Heart right ventricle (tissue), 16 donors: ENCODE measurements around the gene FOXN3. TPM values are rescaled to one million over a fixed set of nuclear protein-coding genes. Genes with fewer than 3 reads are reported as not detected.

ENCODE experiments used
- ATAC-seq, 8 donors: fragments of 200-7000 bp; cut with Tn5 transposase; one replicate each; pipeline ENCODE4 v1.9.1; 2020; ENCODE audit warnings: mild to moderate bottlenecking in 8 of 8, moderate library complexity in 8 of 8, moderate number of reproducible peaks in 1 of 8
- DNase-seq, 2 donors: peaks; one replicate each; pipeline ENCODE4 v3.0.0-alpha.2; 2020
- H3K27ac ChIP-seq, 10 donors: fragments of 200-600 bp; sonication (generic) in 2 of 10; one replicate each; pipeline versions ENCODE4 v1.5.0 to v1.8.0; 2020 to 2022; ENCODE audit warnings: mild to moderate bottlenecking in 3 of 10
- H3K27me3 ChIP-seq, 7 donors: fragments of 200-600 bp; one replicate each; pipeline ENCODE4 v1.8.0; 2021 to 2022; ENCODE audit warnings: mild to moderate bottlenecking in 2 of 7
- H3K36me3 ChIP-seq, 9 donors: fragments of 200-600 bp; sonication (generic) in 1 of 9; one replicate each; pipeline versions ENCODE4 v1.5.0 to v1.8.0; 2020 to 2022; ENCODE audit warnings: mild to moderate bottlenecking in 2 of 9
- H3K4me1 ChIP-seq, 9 donors: fragments of 200-600 bp; sonication (generic) in 1 of 9; one replicate each; pipeline versions ENCODE4 v1.5.0 to v1.8.0; 2020 to 2022; ENCODE audit warnings: mild to moderate bottlenecking in 4 of 9
- H3K4me3 ChIP-seq, 10 donors: fragments of 200-600 bp; sonication (generic) in 2 of 10; one replicate each; pipeline versions ENCODE4 v1.5.0 to v1.8.0; 2020 to 2022; ENCODE audit warnings: mild to moderate bottlenecking in 7 of 10, moderate library complexity in 2 of 10
- H3K9me3 ChIP-seq, 11 donors: fragments of 200-600 bp in 10 of 11; sonication (generic) in 2 of 11; one replicate each; pipeline versions ENCODE4 v1.5.0 to v1.8.0; 2013 to 2022; ENCODE audit warnings: mild to moderate bottlenecking in 2 of 11, control low read depth in 1 of 11, moderate library complexity in 1 of 11
- WGBS, 2 donors: extraction: QIAGEN DNeasy Blood & Tissue Kit; methylation state at CpG; one replicate each; pipeline ENCODE4 v1.1.7; 2013; ENCODE audit warnings: inconsistent platforms in 1 of 2; 5-methylcytosine and 5-hydroxymethylcytosine counted together
- intact Hi-C, 10 donors: fragments of 100-400 bp; cut with DNase I; formaldehyde crosslinking; loops; one replicate each; pipeline versions ENCODE4 v1.11.1 to v1.14.2; 2022
- polyA plus RNA-seq, 2 donors: library from polyadenylated mRNA; stranded (reverse); fragments of 200-250 nt; gene quantifications; one replicate each; pipeline ENCODE4 v1.2.3, GENCODE V29; 2013
- total RNA-seq, 10 donors: library from RNA; stranded (reverse); fragmentation: NEBNext Ultra II Directional in 3 of 10; extraction: Animal tissue kit (Norgen Biotek cat#: 25700) in 3 of 10; gene quantifications; one replicate each; pipeline versions ENCODE4 v1.2.1 to v1.2.4, GENCODE V29; 2021 to 2023
- TF ChIP-seq, protein P1 (sequence below), 9 donors: fragments of 200-600 bp; sonication (generic) in 2 of 9; IDR thresholded peaks; one replicate each; pipeline versions ENCODE4 v1.5.0 to v1.8.0; 2021 to 2022; ENCODE audit warnings: antibody characterized with exemption in 9 of 9, mild to moderate bottlenecking in 5 of 9, moderate library complexity in 1 of 9
- donor health status: Arrhythmogenic right ventricular cardiomyopathy.
- donor health status: ischemic (EF 13 %, LVEDD 7.1; RV severe dilation, severe dysfunction).
- donor health status: healthy with polysubstance abuse.
- donor health status: DM: no; HTN: yes; CAD: no.
- donor health status: DM: no; HTN: no; CAD: no.
- donor health status: ischemic (EF 25% LVEDD 6.9; RV normal size, moderate dysfunction).
- donor health status: ischemic (EF 25% LVEDD 5.7; RV mildly dilated, moderate dysfunction).
- donor health status: healthy.
- donor health status: DM: yes; HTN: yes; CAD: no.
- donor health status: Ischemic cardiomyopathy.
- donor health status: ischemic (EF 35%, LVEDD 5.7; RV mildly dilated, moderate dysfunction).
- donor health status: nonischemic (EF 11% LVEDD 7.7; RV severe dilation, severe dysfunction).
- donor health status: DM: yes; HTN: yes; CAD: no.
- donor health status: PGD.
- donor health status: ischemic (EF 29% LVEDD 5.4; RV normal size, mild dysfunction).
- donor health status: nonischemic (EF 23%, LVEDD 6.1; RV moderate dilation, normal function).

Gene FOXN3
- total and polyA plus RNA-seq, 12 donors = 13.0 to 150 (median 107) TPM

DNA sequence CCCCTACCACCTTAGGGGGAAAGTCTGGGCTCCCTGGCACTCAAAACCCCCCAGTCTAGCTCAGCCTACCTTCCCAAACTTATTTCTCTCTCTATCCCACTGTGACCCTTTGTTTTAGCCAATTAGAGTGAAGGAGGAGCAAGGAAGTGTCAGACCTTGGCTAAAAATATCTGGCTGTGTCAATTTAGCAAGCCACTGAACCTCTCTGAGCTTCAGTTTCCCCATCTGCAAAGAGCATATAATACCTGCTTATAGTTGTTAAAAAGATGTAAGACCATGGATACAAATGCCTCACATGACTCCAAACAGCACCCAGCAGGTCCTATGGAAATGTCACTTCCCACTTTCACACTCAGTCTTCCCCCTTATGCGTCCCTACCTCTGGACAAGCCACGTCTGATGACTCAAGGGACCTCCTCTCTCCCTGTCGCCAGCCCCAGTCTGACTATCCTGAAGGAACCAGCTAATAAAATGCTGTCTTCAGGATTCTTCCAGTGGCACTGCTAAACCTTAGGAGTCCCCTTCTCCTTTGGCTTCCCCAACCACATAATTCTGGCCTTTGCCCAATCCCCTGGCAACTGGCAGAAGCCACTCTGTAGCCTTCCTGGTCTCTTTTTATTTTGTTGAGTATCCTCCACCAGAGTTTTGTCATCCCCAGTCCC, 19.3 kb downstream of the FOXN3 start:
- H3K27me3 ChIP-seq = no peaks in the 10 kb centered on the region
- intact Hi-C loops = loop anchor here in 1 of 10 donors (10.0 kb wide), 1 partner anchor 93 kb away; no protein-coding TSS in a partner anchor
- peaks cover 2 to 59% (median 38%) of the 10 kb centered on the region in 9 donors for H3K4me1 ChIP-seq
- ATAC-seq (no peak), DNase-seq (no peak)
- no peaks in the 10 kb centered on the region for H3K9me3 ChIP-seq
- TF ChIP-seq, protein P1, sequence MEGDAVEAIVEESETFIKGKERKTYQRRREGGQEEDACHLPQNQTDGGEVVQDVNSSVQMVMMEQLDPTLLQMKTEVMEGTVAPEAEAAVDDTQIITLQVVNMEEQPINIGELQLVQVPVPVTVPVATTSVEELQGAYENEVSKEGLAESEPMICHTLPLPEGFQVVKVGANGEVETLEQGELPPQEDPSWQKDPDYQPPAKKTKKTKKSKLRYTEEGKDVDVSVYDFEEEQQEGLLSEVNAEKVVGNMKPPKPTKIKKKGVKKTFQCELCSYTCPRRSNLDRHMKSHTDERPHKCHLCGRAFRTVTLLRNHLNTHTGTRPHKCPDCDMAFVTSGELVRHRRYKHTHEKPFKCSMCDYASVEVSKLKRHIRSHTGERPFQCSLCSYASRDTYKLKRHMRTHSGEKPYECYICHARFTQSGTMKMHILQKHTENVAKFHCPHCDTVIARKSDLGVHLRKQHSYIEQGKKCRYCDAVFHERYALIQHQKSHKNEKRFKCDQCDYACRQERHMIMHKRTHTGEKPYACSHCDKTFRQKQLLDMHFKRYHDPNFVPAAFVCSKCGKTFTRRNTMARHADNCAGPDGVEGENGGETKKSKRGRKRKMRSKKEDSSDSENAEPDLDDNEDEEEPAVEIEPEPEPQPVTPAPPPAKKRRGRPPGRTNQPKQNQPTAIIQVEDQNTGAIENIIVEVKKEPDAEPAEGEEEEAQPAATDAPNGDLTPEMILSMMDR (IDR thresholded peaks at IDR 0.05) = no peak
- peaks cover 0 to 5% (median 0%) of the 10 kb centered on the region in 9 donors for H3K36me3 ChIP-seq
- no peak overlapping the region for H3K4me3 ChIP-seq
- 80 to 84% methylated on average over 3 of the region's 3 CpGs for WGBS, 2 donors
- no peak overlapping the region for H3K27ac ChIP-seq

DNA sequence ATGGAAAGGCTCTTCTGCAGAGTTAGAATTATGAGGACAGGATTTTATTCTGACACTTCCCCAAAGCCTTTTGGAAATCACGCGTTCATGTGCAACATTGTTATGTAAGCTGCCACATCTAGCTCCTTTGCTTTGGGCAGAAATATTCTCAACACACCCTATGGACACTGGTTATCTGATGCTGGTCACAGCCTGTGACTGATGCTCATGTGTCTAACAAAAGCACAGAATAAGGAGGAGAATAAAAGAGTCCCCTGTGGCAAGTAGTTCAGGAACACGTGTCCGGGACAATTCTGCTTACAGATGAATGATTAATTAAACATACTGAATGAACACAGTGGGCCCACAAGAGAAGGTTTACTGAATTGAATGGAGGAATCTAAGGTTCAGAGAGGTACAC, 22.1 kb downstream of the FOXN3 start:
- peaks cover 4 to 60% (median 40%) of the 10 kb centered on the region in 9 donors for H3K4me1 ChIP-seq
- 49 to 66% methylated on average over 4 of the region's 4 CpGs for WGBS, 2 donors
- DNase-seq = no peak
- no peak for ATAC-seq
- no peak overlapping the region for H3K27ac ChIP-seq
- TF ChIP-seq, protein P1 (IDR thresholded peaks at IDR 0.05) = no peak
- no peaks in the 10 kb centered on the region for H3K36me3 ChIP-seq
- no peaks in the 10 kb centered on the region for H3K27me3 ChIP-seq
- H3K4me3 ChIP-seq = no peak overlapping the region
- no peaks in the 10 kb centered on the region for H3K9me3 ChIP-seq
- intact Hi-C loops = loop anchor here in 1 of 10 donors (10.0 kb wide), 1 partner anchor 90 kb away; no protein-coding TSS in a partner anchor

DNA sequence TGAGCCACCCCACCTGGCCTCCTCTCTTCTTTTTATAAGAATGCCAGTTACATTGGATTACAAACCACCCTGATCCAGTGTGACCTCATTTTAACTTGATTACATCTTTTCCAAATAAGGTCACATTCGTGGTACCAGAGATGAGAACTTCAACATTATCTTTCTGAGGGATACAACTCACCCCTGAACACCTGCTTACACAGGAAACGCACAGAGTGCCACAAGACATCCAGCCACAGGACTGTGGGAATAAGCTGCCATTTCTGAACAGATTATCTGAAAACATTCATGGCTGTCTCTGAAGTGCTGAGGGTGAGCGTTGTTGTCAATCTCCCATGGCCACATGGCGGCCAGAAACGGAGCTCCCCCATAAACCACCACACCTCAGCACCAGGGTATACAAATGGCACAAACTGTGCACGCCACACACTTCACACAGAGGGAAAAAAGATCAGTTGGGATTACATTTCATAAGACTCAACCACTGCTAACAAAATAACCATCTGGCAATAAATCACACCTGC, 23.7 kb downstream of the FOXN3 start:
- intact Hi-C loops = loop anchor here in 1 of 10 donors (10.0 kb wide), 1 partner anchor 88 kb away; no protein-coding TSS in a partner anchor
- H3K36me3 ChIP-seq = no peaks in the 10 kb centered on the region
- TF ChIP-seq, protein P1 (IDR thresholded peaks at IDR 0.05) = no peak
- H3K27me3 ChIP-seq = no peaks in the 10 kb centered on the region
- no peaks in the 10 kb centered on the region for H3K9me3 ChIP-seq
- H3K4me1 ChIP-seq = peaks cover 2 to 68% (median 40%) of the 10 kb centered on the region in 9 donors
- DNase-seq (no peak), ATAC-seq (no peak)
- WGBS, 2 donors = 89 to 91% methylated on average over 6 of the region's 6 CpGs
- H3K4me3 ChIP-seq = no peak overlapping the region
- H3K27ac ChIP-seq = no peak overlapping the region

DNA sequence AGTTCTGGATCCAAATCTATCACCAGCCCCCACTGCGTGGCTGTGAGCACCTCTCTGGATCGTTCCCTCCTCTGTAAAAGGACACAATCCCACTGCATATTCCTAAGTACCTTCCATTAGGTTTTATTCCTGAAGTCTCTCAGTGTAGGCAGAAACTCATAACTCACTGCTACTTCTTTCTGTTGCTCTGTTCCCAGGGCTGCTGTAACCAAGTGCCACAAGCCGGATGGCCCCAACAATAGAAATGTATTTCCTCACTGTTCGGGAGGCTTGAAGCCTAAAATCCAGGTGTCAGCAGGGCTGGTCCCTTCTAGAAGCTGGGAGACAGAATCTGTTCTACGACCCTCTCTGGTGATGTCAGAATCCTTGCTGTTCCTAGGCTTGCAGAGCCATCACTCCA, 24.9 kb downstream of the FOXN3 start:
- Histone ChIP-seq H3K4me1 (peaks cover 2 to 66% (median 43%) of the 10 kb centered on the region in 9 donors), H3K36me3 (no peaks in the 10 kb centered on the region), H3K27ac (no peak overlapping the region), H3K9me3 (no peaks in the 10 kb centered on the region), H3K27me3 (no peaks in the 10 kb centered on the region), H3K4me3 (no peak overlapping the region)
- intact Hi-C loops = loop anchor here in 1 of 10 donors (10.0 kb wide), 1 partner anchor 87 kb away; no protein-coding TSS in a partner anchor
- no peak for DNase-seq
- TF ChIP-seq, protein P1 (IDR thresholded peaks at IDR 0.05) = no peak
- 60 to 64% methylated on average over 5 of the region's 5 CpGs for WGBS, 2 donors
- ATAC-seq = peak in 2 of 8 donors; percentile 5 to 32
